SKM-1 treated with dmso at 0.1 percent for 144 hours (cell line): ENCODE results near the gene FRMD6.
"Not testable (repeated sequence)": the region's sequence is repeated elsewhere in the genome, so short reads cannot be mapped to it uniquely, and the experiment has no call there.

ENCODE experiments used
- DNase-seq: peaks from one replicate; lab custom pipeline; 2025; ENCODE audit not compliant: unreplicated experiment; lab: John Stamatoyannopoulos, UW

Gene FRMD6

GRCh38 chr14:51769261-51769660 is 117.6 kb downstream of the FRMD6 start:
- not testable (repeated sequence) for DNase-seq

- DNase-seq, result no peak
These were observed 122.5 kb downstream of the FRMD6 start for GRCh38 chr14:51774209-51774608.

- DNase-seq, result peak; percentile 6
These were observed 124.6 kb downstream of the FRMD6 start for GRCh38 chr14:51776102-51776894.

GRCh38 chr14:51780006-51780692 is 128.4 kb downstream of the FRMD6 start:
- DNase-seq, result peak; percentile 53
